Panc1 (cell line): ENCODE measurements around the gene GJB4. TPM values are rescaled to one million over a fixed set of nuclear protein-coding genes. Genes with fewer than 3 reads are reported as not detected.

ENCODE experiments used
- ATAC-seq: fragments of 200-7000 bp; cut with Tn5 transposase; 2 replicates; pipeline ENCODE4 v1.9.1; 2020; ENCODE audit warnings: mild to moderate bottlenecking, moderate library complexity
- BruUV-seq: library from RNA; stranded (reverse); fragments of 400-500 nt; replicated peaks from 2 replicates; lab custom pipeline; 2021; lab: Mats Ljungman, UMichigan
- CTCF ChIA-PET: fragments of 300-600 bp; sonication (Branson Sonifier 250); formaldehyde crosslinking; loops from one replicate; lab custom pipeline; 2022; ENCODE audit warnings: antibody characterized with exemption; lab: Charles Lee
- POLR2A ChIA-PET: fragments of 300-600 bp; sonication (Branson Sonifier 250); formaldehyde crosslinking; loops from one replicate; lab custom pipeline; 2022; ENCODE audit warnings: antibody characterized with exemption; lab: Charles Lee
- DNase-seq: peaks from one replicate; pipeline ENCODE4 v3.0.0-alpha.2; 2010; ENCODE audit warnings: low read depth, low spot score
- H3K27ac ChIP-seq: 2 replicates; pipeline ENCODE4 v1.5.1; 2011; ENCODE audit warnings: mild to moderate bottlenecking, low read length, inconsistent platforms
- H3K27me3 ChIP-seq: fragments of 200-500 bp; sonication (Bioruptor generic); 2 replicates; pipeline ENCODE4 v1.6.0; 2014; ENCODE audit warnings: low read length, inconsistent platforms; ENCODE audit not compliant: control insufficient read depth, insufficient read depth
- H3K36me3 ChIP-seq: fragments of 200-500 bp; sonication (Bioruptor generic); 2 replicates; pipeline ENCODE4 v1.5.1; 2014; ENCODE audit warnings: inconsistent platforms, mild to moderate bottlenecking, low read length, moderate library complexity; ENCODE audit not compliant: control insufficient read depth, insufficient read depth
- H3K4me1 ChIP-seq: 2 replicates; pipeline ENCODE4 v1.5.1; 2011; ENCODE audit warnings: inconsistent platforms, mild to moderate bottlenecking, low read length, moderate library complexity; ENCODE audit not compliant: control insufficient read depth, insufficient read depth
- H3K4me3 ChIP-seq, 2 experiments: 2 replicates each; pipeline ENCODE4 v1.5.1; 2011 to 2012; ENCODE audit warnings: low read depth in 2 of 2, low read length in 2 of 2, mild to moderate bottlenecking in 2 of 2, inconsistent platforms in 1 of 2, moderate library complexity in 1 of 2
- H3K9me3 ChIP-seq: fragments of 200-500 bp; sonication (Bioruptor generic); 2 replicates; pipeline ENCODE4 v1.5.1; 2014; ENCODE audit warnings: low read depth, mild to moderate bottlenecking, inconsistent platforms, low read length, moderate library complexity; ENCODE audit not compliant: control insufficient read depth, insufficient read depth
- POLR2AphosphoS5 ChIP-seq: IDR thresholded peaks from 2 replicates; pipeline ENCODE4 v1.6.1; 2012; ENCODE audit warnings: mild to moderate bottlenecking, low read depth, low read length, moderate library complexity
- SIN3A ChIP-seq: IDR thresholded peaks from 2 replicates; pipeline ENCODE4 v1.6.1; 2012; ENCODE audit warnings: low read depth, mild to moderate bottlenecking, low read length, moderate library complexity, borderline replicate concordance; ENCODE audit not compliant: insufficient read depth
- TCF7L2 ChIP-seq: IDR thresholded peaks from 2 replicates; pipeline ENCODE4 v1.6.1; 2011; ENCODE audit warnings: mild to moderate bottlenecking, low read depth, low read length, inconsistent platforms
- in situ Hi-C: cut with HindIII; loops from 2 replicates; pipeline ENCODE4 v1.10.0; 2016; ENCODE audit warnings: low sequenced_read_pairs, low pct_unique_long_range_greater_than_20kb
- intact Hi-C: fragments of 100-400 bp; cut with micrococcal nuclease; formaldehyde crosslinking; loops from one replicate; pipeline ENCODE4 v1.10.0; 2022; ENCODE audit not compliant: unreplicated experiment
- total RNA-seq: library from RNA; stranded (reverse); gene quantifications from one replicate; pipeline ENCODE4 v1.2.1, GENCODE V29; 2021; ENCODE audit not compliant: unreplicated experiment
- TF ChIP-seq, protein P1 (sequence below), 2 experiments: IDR thresholded peaks; 2 replicates each; pipeline ENCODE4 v1.6.1; 2011 to 2012; ENCODE audit warnings: low read depth in 2 of 2, control low read depth in 1 of 2, low read length in 1 of 2, mild to moderate bottlenecking in 1 of 2, moderate library complexity in 1 of 2; ENCODE audit not compliant: insufficient read depth in 1 of 2
- TF ChIP-seq, protein P2 (sequence below): fragments of 450-650 bp; IDR thresholded peaks from 2 replicates; pipeline ENCODE4 v1.5.1; 2017; ENCODE audit warnings: mild to moderate bottlenecking

The GJB4 gene
- total RNA-seq, 1 experiment from 2014 or later = not detected

DNA sequence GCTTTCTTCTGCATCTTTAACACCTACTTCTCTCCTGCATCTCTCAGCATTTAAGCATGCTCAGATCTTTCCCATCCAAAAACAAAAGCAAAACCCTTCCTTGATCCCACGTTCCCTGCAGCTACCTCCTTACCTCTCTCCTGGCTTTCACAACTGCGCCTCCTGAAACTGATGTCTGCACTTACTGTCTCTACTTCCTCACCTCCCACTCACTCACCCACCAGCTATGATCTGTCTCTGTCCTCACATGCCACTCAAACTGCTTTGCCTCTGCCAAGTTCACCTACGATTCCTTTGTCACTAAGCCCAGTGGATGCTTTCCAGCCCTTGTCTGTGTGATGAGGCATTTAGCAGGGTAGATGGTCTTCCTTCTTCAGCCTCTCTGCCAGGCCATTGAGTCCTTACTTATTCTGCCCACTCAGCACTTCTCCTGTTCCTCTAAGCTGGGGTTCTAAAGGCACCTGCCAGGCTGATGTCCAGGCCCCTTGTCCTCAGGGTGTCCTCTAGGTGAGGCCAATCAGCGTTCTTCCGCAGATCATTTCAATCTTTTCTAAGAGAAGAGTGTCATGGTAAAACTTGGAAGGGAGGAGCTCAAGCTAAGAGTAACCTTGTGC lies 11.5 kb downstream of the GJB4 start:
- CTCF ChIA-PET = no interaction called here
- in situ Hi-C loops = no loop called here

DNA sequence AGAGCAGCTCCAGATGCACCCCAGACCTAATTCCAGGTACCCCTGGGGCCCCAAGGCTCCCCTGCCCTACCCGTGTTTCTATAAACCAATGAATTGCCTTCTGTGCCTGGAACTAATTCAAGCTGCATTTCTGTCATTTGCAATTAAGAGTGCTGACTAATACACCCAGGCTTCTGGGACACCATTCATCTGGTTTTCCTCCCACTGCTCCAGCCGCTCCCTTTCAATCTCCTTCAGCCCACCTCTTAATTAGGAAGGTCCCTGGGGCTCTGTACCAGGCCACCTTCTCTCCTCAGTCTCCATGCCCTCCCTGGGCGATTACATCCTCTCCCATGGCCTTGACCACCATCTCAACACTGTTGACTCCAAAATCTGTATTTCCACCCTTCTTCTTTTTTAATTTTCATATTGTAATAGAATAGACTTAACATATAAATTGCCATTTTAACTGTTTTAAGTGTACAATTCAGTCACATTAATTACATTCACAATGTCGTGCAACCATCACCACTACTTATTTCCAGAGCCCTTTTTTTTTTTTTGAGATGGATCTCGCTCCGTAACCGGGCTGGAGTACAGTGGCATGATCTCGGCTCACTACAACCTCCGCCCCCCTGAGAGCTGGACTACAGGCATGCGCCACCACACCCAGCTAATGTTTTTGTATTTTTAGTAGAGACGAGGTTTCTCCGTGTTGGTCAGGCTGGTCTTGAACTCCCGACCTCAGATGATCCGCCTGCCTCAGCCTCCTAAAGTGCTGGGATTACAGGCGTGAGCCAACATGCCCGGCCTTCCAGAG lies 12.2 kb downstream of the GJB4 start:
- in situ Hi-C loops = no loop called here
- DNase-seq = no peak

More for the DNA sequence above, 11.5 kb downstream of the GJB4 start:
- intact Hi-C loops = no loop called here
- H3K9me3 ChIP-seq = no peaks in the 10 kb centered on the region
- no peak overlapping the region for H3K4me3 ChIP-seq
- no peak overlapping the region for H3K27ac ChIP-seq
- BruUV-seq = no TSS peak
- no peak for DNase-seq
- no peaks in the 10 kb centered on the region for H3K27me3 ChIP-seq
- POLR2A ChIA-PET = no interaction called here
- TF ChIP-seq, protein P1, sequence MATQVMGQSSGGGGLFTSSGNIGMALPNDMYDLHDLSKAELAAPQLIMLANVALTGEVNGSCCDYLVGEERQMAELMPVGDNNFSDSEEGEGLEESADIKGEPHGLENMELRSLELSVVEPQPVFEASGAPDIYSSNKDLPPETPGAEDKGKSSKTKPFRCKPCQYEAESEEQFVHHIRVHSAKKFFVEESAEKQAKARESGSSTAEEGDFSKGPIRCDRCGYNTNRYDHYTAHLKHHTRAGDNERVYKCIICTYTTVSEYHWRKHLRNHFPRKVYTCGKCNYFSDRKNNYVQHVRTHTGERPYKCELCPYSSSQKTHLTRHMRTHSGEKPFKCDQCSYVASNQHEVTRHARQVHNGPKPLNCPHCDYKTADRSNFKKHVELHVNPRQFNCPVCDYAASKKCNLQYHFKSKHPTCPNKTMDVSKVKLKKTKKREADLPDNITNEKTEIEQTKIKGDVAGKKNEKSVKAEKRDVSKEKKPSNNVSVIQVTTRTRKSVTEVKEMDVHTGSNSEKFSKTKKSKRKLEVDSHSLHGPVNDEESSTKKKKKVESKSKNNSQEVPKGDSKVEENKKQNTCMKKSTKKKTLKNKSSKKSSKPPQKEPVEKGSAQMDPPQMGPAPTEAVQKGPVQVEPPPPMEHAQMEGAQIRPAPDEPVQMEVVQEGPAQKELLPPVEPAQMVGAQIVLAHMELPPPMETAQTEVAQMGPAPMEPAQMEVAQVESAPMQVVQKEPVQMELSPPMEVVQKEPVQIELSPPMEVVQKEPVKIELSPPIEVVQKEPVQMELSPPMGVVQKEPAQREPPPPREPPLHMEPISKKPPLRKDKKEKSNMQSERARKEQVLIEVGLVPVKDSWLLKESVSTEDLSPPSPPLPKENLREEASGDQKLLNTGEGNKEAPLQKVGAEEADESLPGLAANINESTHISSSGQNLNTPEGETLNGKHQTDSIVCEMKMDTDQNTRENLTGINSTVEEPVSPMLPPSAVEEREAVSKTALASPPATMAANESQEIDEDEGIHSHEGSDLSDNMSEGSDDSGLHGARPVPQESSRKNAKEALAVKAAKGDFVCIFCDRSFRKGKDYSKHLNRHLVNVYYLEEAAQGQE (IDR thresholded peaks at IDR 0.05; ENCODE audit: insufficient read depth in 1 of 2, low read depth in 2 of 2, low read length in 1 of 2) = no peak
- TF ChIP-seq, protein P2, sequence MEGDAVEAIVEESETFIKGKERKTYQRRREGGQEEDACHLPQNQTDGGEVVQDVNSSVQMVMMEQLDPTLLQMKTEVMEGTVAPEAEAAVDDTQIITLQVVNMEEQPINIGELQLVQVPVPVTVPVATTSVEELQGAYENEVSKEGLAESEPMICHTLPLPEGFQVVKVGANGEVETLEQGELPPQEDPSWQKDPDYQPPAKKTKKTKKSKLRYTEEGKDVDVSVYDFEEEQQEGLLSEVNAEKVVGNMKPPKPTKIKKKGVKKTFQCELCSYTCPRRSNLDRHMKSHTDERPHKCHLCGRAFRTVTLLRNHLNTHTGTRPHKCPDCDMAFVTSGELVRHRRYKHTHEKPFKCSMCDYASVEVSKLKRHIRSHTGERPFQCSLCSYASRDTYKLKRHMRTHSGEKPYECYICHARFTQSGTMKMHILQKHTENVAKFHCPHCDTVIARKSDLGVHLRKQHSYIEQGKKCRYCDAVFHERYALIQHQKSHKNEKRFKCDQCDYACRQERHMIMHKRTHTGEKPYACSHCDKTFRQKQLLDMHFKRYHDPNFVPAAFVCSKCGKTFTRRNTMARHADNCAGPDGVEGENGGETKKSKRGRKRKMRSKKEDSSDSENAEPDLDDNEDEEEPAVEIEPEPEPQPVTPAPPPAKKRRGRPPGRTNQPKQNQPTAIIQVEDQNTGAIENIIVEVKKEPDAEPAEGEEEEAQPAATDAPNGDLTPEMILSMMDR = no peak
- no peak for TF ChIP-seq SIN3A
- no peak for TF ChIP-seq TCF7L2
- TF ChIP-seq POLR2AphosphoS5 = no peak
- no peaks in the 10 kb centered on the region for H3K4me1 ChIP-seq
- ATAC-seq = no peak; the same call in 1 of the 2 replicates
- H3K36me3 ChIP-seq = no peaks in the 10 kb centered on the region

More for the DNA sequence above, 12.2 kb downstream of the GJB4 start:
- no peaks in the 10 kb centered on the region for H3K9me3 ChIP-seq
- no peaks in the 10 kb centered on the region for H3K4me1 ChIP-seq
- CTCF ChIA-PET = no interaction called here
- H3K27ac ChIP-seq = no peak overlapping the region
- no TSS peak for BruUV-seq
- intact Hi-C loops = no loop called here
- TF ChIP-seq TCF7L2 = no peak
- TF ChIP-seq, protein P1 (IDR thresholded peaks at IDR 0.05; ENCODE audit: insufficient read depth in 1 of 2, low read depth in 2 of 2, low read length in 1 of 2) = no peak
- no peak for TF ChIP-seq POLR2AphosphoS5
- no peak for TF ChIP-seq SIN3A
- TF ChIP-seq, protein P2 = no peak
- no peaks in the 10 kb centered on the region for H3K36me3 ChIP-seq
- ATAC-seq = no peak
- no peaks in the 10 kb centered on the region for H3K27me3 ChIP-seq
- POLR2A ChIA-PET = no interaction called here
- no peak overlapping the region for H3K4me3 ChIP-seq
